ENCODE measurements around the gene PRKAR1B. TPM values are rescaled to one million over a fixed set of nuclear protein-coding genes. Genes with fewer than 3 reads are reported as not detected.
A peak's percentile ranks its signal among the peaks of the same experiment; 100 is the strongest.

PRKAR1B gene
- total RNA-seq, 2 donors from 2014 or later, result 2.0 to 3.4 TPM

DNA sequence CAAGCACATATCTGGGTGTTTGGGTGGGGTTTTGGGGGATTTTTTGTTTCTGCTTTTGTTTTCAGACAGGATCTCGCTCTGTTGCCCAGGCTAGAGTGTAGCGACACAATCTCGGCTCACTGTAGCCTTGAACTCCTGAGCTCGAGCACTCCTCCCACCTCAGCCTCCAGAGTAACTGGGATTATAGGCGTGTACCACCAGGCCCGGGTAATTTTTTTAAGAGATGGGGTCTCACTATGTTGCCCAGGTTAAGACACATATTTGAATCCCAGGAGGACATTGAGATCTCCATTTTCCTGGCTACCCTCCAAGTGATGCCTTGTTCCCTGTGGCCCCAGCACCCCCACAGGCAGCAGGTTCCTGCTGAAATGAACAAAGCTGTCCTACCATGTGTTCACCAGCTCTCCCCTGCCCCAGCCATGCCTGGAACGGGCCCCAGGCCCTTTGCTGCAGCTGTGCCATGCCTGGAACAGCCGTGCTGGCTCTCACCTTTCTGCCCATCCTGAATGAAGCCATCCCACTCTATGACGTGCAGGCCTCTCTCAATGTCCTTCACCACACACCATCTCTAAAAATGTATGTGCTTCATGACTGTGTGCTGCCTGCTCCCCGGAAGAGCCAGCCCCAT lies 55.6 kb downstream of the PRKAR1B start:
- no peak for TF ChIP-seq POLR2A (IDR thresholded peaks at IDR 0.05)
- TF ChIP-seq, protein P1, sequence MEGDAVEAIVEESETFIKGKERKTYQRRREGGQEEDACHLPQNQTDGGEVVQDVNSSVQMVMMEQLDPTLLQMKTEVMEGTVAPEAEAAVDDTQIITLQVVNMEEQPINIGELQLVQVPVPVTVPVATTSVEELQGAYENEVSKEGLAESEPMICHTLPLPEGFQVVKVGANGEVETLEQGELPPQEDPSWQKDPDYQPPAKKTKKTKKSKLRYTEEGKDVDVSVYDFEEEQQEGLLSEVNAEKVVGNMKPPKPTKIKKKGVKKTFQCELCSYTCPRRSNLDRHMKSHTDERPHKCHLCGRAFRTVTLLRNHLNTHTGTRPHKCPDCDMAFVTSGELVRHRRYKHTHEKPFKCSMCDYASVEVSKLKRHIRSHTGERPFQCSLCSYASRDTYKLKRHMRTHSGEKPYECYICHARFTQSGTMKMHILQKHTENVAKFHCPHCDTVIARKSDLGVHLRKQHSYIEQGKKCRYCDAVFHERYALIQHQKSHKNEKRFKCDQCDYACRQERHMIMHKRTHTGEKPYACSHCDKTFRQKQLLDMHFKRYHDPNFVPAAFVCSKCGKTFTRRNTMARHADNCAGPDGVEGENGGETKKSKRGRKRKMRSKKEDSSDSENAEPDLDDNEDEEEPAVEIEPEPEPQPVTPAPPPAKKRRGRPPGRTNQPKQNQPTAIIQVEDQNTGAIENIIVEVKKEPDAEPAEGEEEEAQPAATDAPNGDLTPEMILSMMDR (IDR thresholded peaks at IDR 0.05), result no peak
- no peak for DNase-seq
- Histone ChIP-seq H3K36me3 (replicated peaks in 1 of 2; ENCODE audit: insufficient read depth in 1 of 2, low read depth in 2 of 2) (no peaks in the 10 kb centered on the region), H3K27me3 (no peaks in the 10 kb centered on the region), H3K27ac (no peak overlapping the region), H3K4me1 (no peaks in the 10 kb centered on the region), H3K4me3 (no peak overlapping the region), H3K9me3 (no peaks in the 10 kb centered on the region)
- no peak for ATAC-seq
- 91 to 94% methylated on average over 10 of the region's 10 CpGs for WGBS, 2 donors
- intact Hi-C loops (cut with DNase I), result no loop called here

DNA sequence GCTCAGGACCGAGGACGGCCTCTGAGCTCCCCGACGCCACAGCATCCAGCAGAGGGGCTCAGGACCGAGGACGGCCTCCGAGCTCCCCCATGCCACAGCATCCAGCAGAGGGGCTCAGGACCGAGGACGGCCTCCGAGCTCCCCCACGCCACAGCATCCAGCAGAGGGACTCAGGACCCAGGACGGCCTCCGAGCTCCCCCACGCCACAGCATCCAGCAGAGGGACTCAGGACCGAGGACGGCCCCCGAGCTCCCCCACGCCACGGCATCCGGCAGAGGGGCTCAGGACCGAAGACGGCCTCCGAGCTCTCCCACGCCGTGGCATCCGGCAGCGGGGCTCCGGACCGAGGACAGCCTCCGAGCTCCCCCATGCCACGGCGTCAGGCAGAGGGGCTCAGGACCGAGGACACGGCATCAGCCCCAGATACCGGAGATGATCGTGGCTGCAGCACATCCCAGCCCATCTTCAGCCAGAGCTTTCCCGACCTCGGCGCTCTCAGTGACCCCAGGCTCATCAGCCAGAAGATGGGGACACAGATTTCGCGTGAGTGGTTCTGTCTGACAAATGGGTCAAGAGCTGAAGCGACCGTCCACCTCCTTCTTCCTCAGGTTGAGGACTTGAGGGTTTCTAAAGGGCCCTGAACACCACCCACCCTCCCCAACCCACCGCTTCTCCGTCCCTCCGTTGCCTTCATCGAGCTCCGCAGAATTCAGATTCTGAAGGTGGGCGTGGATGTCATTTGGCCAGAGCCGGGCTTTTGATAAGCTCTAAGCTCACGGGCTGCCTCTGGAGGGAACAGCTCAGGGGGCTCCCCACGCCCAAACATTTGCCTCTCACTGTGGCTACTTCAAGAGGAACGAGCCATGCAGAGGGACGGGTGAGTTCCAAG lies 56.3 kb downstream of the PRKAR1B start:
- 93 to 95% methylated on average over 28 to 41 of the region's 54 CpGs for WGBS, 2 donors
- DNase-seq (no peak), ATAC-seq (no peak)
- no peaks in the 10 kb centered on the region for H3K4me1 ChIP-seq
- no peaks in the 10 kb centered on the region for H3K27me3 ChIP-seq
- H3K36me3 ChIP-seq (replicated peaks in 1 of 2; ENCODE audit: insufficient read depth in 1 of 2, low read depth in 2 of 2), result no peaks in the 10 kb centered on the region
- intact Hi-C loops (cut with DNase I), result no loop called here
- no peak overlapping the region for H3K4me3 ChIP-seq
- no peak for TF ChIP-seq POLR2A (IDR thresholded peaks at IDR 0.05)
- TF ChIP-seq, protein P1 (IDR thresholded peaks at IDR 0.05), result no peak
- H3K9me3 ChIP-seq, result no peaks in the 10 kb centered on the region
- no peak overlapping the region for H3K27ac ChIP-seq

DNA sequence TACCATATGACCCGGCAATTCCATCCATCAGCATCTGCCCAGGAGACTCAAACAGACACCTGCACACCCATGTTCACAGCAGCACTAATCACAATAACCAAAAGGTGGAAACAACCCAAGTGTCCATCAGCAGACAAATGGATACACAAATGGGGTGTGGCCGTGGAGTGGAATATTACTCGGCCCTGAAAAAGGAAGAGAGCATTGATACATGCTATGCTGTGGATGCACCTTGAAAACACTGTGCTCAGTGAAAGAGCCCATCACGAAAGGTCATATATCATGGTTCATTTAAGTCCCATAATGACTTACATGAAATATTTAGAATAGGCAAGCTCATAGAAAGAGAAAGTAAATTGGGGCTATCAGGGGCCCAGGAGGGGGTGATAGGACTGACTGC lies 58.1 kb downstream of the PRKAR1B start:
- Histone ChIP-seq H3K27ac (no peak overlapping the region), H3K4me3 (no peak overlapping the region), H3K9me3 (no peaks in the 10 kb centered on the region), H3K27me3 (no peaks in the 10 kb centered on the region), H3K36me3 (replicated peaks in 1 of 2; ENCODE audit: insufficient read depth in 1 of 2, low read depth in 2 of 2) (no peaks in the 10 kb centered on the region), H3K4me1 (no peaks in the 10 kb centered on the region)
- WGBS, 2 donors, result 89 to 94% methylated on average over 4 of the region's 4 CpGs
- TF ChIP-seq, protein P1 (IDR thresholded peaks at IDR 0.05), result no peak
- no peak for TF ChIP-seq POLR2A (IDR thresholded peaks at IDR 0.05)
- ATAC-seq (no peak), DNase-seq (no peak)
- intact Hi-C loops (cut with DNase I), result no loop called here

DNA sequence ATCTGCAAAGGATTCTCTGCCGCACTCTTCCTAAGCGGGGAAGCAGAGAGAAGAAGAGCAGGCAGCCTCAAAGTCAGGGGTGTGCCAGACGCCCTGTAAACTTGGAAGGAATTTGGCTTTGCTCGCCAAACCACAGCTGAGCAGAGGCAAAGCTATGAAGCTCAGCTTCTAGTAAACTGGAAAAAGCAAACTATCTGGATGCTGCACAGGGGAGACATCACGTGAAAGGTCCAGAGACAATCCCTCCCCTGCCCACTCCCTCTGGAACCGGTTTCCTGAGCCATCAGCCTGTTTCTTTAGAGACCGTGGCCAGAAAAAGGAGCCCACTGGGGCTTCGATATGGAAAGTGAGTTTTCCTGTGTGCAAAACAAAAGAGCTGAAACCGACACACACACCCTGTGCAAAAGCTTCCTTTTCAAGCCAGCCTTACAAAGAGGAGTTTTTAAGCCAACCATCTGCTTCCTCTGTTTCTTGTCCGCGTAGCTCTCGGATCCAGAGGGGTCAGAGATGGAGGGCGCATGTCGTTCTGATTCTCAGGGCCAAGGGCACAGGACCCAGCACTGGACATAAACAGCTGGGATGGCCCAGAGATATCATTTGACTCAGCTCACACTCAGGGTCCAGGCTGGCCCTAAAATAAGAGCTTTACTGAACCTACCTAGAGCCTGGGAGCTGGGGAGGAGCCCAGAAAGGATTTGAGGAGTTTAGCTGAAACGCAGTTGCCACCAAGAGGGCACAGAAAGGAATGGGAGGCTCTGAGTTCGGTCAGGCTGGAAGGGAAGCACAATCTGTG lies 58.7 kb downstream of the PRKAR1B start:
- Histone ChIP-seq H3K36me3 (replicated peaks in 1 of 2; ENCODE audit: insufficient read depth in 1 of 2, low read depth in 2 of 2) (no peaks in the 10 kb centered on the region), H3K4me3 (no peak overlapping the region), H3K9me3 (no peaks in the 10 kb centered on the region), H3K27ac (no peak overlapping the region), H3K4me1 (no peaks in the 10 kb centered on the region), H3K27me3 (no peaks in the 10 kb centered on the region)
- DNase-seq, result peak in 2 of 4 donors; percentile 13 to 20
- TF ChIP-seq, protein P1 (IDR thresholded peaks at IDR 0.05), result no peak
- TF ChIP-seq POLR2A (IDR thresholded peaks at IDR 0.05), result no peak
- peak; percentile 52 for ATAC-seq
- 64 to 87% methylated on average over 16 of the region's 16 CpGs for WGBS, 2 donors
- intact Hi-C loops (cut with DNase I), result no loop called here
